T-helper 9 cell (primary cell): Measurements from ENCODE around the gene CA12.
"Not testable (repeated sequence)": the region's sequence is repeated elsewhere in the genome, so short reads cannot be mapped to it uniquely, and the experiment has no call there.

Source experiments
- DNase-seq: peaks from one replicate; pipeline ENCODE4 v3.0.0-alpha.2; 2020
- total RNA-seq, 2 donors: gene quantifications; one replicate each; lab custom pipeline; 2026; lab: John Stamatoyannopoulos, UW

CA12 gene
- total RNA-seq: 0 to 0.24 reads per million in 2 donors

GRCh38 chr15:63381301-63382204 lies at the start of gene CA12:
CA12 (minus strand) TSS chr15:63381846; CDS start chr15:63381720, 126 bp downstream.
- no peak for DNase-seq

DNA sequence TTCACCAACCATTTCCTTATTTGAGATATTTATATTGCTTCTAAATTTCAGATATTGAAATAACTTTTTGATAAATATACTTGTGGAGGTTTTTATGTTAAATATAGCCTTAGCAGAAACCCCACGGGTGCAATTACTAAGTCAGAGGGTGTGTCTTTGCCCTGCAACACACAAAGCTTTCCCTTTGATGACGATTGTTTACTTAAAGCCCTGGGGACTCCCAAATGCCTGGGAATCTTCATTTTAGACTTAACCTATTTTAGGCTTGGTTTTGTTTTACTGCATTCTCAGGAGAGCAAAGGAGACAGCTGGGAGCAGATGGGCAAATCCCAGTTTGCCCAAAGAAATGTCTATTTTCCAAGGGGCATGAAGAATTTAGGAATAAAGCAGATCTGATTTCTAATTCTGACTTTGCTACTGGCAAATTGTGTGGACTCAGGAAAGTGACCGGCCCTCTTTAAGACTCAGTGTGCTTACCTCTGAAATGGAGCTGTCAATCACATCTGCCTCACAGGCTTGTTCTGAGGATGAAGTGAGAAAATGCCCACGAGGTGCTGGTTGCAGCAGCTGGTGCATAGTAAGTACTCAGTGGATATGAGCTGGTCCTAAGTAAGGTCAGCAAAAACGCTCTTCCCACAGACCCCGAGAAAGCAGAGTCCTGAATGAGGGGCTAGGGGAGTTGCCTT lies 49.3 kb upstream of the CA12 start:
- no peak for DNase-seq

DNA sequence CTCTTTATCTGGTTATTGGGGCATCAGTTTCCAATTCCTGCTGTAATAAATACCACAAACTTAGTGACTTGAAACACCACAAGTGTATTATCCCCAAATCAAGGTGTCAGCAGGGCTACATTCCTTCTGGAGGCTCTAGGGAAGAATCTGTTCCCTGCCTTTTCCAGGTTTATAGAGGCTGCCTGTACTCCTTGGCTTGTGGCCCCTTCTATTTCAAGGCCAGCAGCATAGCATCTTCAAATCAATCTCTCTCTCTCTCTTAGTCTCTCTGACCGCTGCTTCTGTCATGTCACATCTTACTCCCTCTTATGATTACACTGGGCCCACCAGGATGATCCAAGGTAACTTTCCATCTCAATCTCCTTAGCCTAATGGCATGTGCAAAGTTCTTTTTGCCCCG lies 44.9 kb upstream of the CA12 start:
- DNase-seq: no peak

DNA sequence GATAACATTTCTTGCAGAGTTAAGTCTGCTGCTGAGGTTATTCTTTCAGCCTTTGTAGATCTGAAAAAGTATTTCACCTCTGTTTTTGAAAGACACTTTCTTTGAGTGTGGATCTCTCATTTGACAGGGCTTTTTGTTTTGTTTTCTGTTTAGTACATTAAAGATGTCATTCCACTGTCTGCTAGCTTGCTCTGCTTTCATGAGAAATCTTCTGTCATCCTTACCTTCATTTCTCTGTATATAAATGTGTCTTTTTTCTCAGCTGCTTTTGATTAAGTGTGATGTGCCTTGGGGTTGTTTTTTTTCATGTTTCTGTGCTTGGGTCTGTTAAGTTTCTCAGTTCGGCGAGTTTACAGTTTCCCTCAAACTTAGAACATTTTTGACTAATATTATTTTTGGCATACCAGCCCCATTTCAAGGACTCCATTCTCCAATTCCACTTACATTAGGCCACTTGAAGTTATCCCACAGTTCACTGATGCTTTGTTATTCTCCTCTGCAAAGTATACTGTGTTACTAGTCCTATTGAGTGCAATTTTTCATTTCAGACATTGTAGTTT lies 43.9 kb upstream of the CA12 start:
- no peak for DNase-seq

DNA sequence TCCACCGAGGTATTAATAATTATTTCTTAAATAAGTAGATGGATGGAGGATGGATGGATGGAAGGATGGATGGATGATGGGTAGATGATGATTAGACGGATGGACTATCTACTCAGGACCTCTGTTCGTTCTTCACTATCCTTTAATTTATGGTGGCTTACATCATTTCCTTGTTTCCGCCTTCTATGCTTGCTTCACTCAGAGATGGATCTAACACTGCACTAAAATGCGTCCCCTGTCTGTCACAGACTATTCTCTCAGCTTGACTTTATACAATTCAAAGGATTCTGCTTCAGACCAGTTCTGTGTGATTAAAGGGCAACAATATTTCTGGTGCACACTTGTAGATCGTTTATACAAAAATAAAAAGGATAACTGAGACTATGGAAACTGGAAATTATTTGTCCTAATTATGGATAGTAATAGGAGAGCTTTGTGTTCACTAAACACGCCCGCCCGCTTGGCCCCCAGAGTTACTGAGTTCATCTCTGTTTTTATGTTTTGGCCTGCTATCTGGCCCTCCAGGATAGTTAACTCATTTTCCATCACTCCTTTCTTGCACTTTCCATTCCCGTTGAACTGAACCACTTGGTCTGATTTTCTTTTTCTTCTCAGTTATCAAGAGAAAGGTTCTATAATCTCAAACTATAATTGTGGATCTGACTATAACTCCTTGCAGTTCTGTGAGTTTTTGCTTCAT lies 41.4 kb upstream of the CA12 start:
- no peak for DNase-seq

DNA sequence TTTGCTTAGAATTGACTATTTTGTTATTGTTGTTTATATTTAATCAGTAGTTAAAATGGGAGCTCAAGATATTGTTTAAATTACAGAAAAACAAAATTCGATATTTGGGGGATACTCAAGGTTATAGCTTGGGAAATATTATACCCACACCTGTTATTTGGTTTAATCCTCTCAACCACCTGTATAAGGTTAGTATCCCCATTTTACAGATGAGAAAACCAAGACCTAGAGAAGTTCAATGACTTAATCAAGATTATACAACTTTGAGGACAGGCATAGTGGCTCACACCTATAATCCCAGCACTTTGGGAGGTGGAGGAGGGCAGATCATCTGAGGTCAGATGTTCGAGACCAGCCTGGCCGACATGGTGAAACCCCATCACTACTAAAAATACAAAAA lies 39.8 kb upstream of the CA12 start:
- no peak for DNase-seq

DNA sequence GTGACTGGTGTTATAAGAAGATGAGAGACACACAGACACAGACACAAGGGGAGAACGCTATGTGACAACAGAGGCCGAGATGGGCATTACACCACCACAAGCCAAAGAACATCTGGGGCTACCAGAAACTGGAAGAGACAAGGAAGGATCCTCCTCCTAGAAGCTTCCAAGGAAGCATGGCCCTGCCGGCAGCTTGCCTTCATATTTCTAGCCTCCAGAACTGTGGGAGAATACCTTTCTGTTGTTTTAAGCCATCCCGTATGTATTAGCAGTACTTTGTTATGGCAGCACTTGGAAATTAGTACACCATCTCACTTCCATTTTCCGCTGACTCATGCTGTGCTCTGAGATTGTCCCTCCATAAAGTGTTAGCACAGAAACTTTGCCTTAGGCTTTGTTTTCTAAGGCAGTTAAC lies 38.7 kb upstream of the CA12 start:
- DNase-seq: no peak

DNA sequence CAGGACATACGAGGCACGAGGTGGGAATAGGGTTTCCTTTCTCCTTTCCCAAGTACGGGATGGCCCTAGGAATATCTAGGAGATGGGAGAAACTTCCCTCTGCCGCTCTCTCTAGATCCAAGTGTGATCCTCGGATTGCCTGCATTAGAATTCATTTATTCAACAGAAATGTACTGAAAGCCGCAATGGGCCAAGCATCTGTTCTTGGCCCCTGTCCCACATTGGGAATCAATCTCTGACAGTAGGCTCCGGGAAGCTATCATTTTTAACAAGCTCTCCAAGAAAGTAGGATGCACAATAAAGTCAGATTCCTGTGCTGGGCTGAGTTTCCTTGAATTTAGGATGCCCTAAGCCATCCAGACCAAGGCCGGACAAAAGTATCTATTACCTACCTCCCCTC lies 37.2 kb upstream of the CA12 start:
- DNase-seq: no peak

DNA sequence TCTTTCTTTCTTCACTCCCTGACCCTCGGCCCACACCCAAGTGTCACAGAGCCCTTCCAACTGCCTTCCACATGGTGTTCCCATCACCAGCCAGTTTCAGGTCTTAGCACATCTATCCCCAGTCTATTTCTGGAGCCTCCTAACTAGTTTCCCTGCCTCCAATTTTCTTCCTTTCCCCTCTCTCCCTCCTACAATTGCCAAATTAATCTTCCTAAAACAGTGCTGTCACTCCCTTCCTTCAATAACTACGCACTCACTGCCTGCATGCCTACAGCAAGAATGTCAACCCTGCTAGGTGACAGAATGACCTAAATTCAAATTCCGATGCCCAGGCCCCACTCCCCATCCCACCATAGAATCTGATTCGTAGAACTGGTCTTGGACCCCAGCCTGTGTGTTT lies 36.1 kb upstream of the CA12 start:
- DNase-seq: no peak

DNA sequence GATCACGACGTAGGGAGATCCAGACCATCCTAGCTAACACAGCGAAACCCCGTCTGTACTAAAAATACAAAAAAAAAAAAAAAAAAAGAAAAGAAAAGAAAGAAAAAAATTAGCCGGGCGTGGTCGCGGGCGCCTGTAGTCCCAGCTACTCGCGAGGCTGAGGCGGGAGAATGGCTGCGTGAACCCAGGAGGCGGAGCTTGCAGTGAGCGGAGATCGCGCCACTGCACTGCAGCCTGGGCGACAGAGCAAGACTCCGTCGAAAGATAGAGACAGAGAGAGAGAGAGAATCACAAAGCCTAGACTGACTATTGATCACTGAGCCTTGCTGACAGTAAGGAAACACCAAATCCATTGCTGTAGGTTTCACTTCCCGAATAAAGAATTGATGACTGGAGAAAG lies 35.6 kb upstream of the CA12 start:
- not testable (repeated sequence) for DNase-seq

DNA sequence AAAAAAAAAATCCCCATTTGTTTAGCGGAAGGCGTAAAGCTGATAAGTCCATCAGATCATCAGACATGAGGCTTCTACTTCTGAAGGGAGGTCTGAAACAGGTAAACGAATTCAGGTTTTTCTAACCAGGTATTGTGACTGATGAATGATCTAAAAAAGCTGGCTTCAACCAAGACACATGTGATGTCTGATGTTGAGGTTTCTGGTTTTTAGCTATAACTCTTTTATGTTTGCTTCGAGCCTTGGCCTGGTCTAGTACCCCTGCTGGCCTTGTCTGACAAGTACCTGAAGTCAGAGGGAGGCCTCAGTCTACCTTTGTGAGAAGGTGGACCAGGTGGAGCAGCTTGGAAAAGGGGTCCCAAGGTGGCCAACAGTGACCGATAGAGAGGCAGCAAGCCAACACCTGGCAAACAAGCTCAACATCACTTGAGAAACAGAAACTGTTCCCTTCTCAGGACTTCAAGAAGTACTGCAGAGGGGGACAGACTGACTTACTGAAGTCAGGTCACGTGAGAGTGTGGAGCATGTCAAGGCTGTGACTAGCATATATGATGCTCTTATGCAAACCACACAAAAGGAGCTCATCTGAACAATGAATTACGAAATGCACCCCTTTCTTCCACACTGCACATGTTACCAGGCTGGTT lies 33.0 kb upstream of the CA12 start:
- no peak for DNase-seq

- no peak for DNase-seq
Observed at GRCh38 chr15:63412551-63412950, 30.9 kb upstream of the CA12 start.

DNA sequence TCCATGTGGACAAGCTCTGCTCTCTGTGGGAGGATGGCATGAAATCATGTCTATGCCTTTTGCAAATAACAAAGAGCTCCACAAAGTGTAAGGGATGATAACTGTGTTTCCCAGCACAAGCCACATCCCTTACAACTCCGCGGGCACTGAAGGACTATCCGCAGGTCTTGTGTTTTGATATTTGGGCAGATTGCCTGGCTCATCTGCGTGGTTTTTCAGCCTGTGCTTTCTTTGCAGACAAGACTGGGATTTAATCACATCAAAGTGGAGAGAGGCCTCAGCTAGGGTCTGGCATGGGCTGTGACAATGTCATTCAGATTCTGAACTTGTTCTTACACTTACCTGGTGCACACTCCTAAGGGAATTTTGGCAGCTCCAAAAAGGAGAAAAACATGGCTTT lies 30.2 kb upstream of the CA12 start:
- no peak for DNase-seq

DNA sequence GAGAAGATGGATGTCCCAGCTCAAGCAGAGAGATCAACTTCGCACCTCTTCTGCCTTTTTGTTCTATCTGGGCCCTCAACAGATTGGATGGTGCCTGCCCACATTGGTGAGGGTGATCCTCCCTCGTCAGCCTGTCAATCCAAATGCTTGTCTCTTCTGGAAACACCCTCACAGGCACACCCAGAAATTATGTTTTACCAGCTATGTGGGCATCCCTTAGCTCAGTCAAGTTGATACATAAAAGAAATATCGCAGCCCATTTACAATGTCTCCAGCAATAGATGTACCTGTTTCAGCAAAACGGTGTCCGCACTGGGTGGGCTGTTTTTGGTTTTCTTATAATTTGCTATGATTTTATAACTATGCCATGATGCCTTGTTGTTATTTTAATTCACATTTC lies 27.5 kb upstream of the CA12 start:
- no peak for DNase-seq

GRCh38 chr15:63408524-63408923 lies 26.9 kb upstream of the CA12 start:
- DNase-seq: no peak

DNA sequence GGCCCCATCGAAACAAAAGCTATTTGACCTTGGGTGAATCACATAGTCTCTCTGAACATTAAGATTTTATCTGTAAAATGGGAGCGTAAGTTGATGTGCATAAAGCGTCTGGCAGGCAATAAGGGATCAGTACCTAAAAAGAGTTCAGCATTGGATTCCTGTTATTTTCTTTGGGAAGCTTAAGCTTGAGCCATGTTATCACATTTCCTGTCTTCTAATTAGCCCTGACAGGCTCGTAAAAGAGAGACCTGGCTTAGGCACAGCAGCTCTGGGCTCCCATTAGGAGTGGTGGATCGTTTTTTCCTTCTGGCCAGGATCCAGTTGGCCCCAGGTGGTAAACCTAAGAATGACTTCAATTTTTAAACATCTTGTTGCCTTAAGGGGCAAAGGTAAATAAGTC lies 26.0 kb upstream of the CA12 start:
- DNase-seq: no peak

DNA sequence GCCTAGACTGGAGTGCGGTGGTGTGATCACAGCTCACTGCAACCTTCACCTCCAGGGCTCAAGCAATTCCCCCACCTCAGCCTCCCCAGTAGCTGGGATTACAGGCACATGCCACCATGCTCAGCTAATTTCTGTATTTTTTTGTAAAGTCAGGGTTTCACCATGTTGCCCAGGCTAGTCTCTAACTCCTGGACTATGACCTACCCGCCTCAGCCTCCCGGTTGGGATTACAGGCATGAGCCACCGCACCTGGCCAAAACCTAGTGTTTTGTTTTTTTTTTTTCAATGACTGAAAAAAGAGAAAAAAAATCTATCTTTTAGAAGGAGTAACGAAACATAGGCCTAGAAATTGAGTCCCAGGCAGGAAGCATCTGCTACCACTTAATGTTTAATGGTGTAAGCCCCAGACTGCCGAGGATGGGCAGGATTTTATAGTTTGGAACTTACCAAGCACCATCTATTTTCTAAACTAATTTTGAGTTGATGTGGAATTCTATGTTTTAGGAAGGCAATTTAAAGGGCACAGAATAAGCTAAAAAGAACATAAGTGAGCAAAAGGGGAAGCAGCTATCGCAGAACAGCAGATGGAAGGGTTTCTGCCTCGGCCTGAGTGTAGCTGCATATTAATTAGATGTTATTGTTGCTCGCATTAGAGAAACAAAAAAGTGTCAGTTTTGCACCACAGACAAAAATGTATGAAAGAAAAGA lies 24.2 kb upstream of the CA12 start:
- no peak for DNase-seq

DNA sequence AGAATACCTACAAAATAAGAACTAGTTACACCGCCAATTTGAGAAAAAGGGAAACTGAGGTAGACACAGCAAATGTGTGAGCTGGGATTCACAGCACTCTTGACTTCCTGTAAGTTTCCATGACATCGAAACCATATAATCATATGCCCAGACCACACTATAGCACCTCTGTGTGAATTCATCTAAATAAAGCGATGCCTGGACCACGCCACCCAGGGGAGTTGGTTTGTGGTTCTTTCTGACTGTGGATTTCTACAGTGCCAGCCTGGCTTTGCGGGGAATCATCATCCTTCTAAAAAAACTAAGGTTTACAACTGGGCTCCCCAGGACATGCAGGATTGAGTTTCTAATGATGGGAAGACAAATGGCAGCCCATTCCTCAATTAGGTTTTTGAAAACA lies 23.5 kb upstream of the CA12 start:
- no peak for DNase-seq

DNA sequence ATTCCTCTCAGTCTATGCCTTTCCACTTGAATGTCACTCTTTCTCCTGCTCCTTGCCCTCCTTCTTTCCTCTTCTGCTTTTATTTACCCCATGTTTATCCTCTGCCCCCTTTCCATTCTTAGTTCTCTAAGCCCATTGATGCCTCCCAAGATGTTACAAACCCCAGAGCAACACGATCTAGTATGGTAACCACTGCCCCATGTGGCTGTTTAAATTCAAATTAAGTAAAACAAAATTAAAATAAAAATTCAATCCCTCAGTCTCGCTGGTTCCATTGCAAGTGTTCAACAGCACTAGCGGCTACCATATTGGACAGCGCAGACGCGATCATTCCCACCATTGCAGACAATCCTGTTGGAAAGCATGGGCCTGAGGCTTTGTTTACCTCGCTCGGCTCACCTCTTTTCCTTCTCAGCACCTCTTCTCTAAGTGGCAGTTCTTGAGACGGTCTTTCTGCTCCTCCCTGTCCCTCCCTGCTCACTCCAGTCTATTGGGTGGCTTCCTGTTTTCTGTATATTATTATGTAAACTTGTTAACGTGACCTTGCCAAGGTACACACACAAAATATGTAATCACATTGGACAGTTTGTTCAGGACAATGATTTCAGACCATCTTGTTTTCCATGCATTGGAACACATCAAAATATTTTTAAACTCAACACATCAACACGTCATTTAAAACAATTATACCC lies 21.8 kb upstream of the CA12 start:
- DNase-seq: no peak

GRCh38 chr15:63402498-63403253 lies 21.0 kb upstream of the CA12 start:
- no peak for DNase-seq
